HCT116 (cell line): ENCODE data around the gene SLC66A2. TPM values are rescaled to one million over a fixed set of nuclear protein-coding genes. Genes with fewer than 3 reads are reported as not detected.

ENCODE experiments used
- ATAC-seq: fragments of 200-7000 bp; cut with Tn5 transposase; 2 replicates; pipeline ENCODE4 v1.9.1; 2020; ENCODE audit warnings: mild to moderate bottlenecking, moderate library complexity
- BruUV-seq: library from RNA; stranded (reverse); fragments of 400-500 nt; replicated peaks from 2 replicates; lab custom pipeline; 2021; lab: Mats Ljungman, UMichigan
- CTCF ChIA-PET: fragments of 300-600 bp; sonication (Branson Sonifier 250); formaldehyde crosslinking; loops from one replicate; lab custom pipeline; 2021; ENCODE audit warnings: antibody characterized with exemption; lab: Charles Lee
- POLR2A ChIA-PET: fragments of 300-600, 350-600 bp; sonication (Branson Sonifier 250); formaldehyde crosslinking; loops from one replicate; lab custom pipeline; 2021; ENCODE audit warnings: antibody characterized with exemption; lab: Charles Lee
- RAD21 ChIA-PET, 2 experiments: fragments of 300-600 bp; sonication (Branson Sonifier 250); formaldehyde crosslinking; loops; one replicate each; lab custom pipeline; 2023; ENCODE audit warnings: low total read pairs in 2 of 2; ENCODE audit not compliant: uncharacterized antibody in 2 of 2, unreplicated experiment in 2 of 2, low non-redundant PET in 1 of 2; lab: Charles Lee
- DNase-seq: peaks from one replicate; pipeline ENCODE4 v3.0.0-alpha.2; 2010; ENCODE audit warnings: low read depth, low spot score
- H2AFZ ChIP-seq: fragments of 200-600 bp; shearing (Covaris generic), sonication (generic); 2 replicates; pipeline ENCODE4 v1.6.1; 2017; ENCODE audit warnings: low read depth, mixed run types, mixed read lengths, antibody characterized with exemption, low read length; ENCODE audit not compliant: poor library complexity, severe bottlenecking
- H3K27ac ChIP-seq: 2 replicates; pipeline ENCODE4 v1.5.1; 2012; ENCODE audit warnings: low read depth, low read length
- H3K27me3 ChIP-seq: fragments of 200-600 bp; sonication (generic); 2 replicates; pipeline ENCODE4 v1.6.1; 2016; ENCODE audit warnings: mixed run types, low read length, mixed read lengths; ENCODE audit not compliant: insufficient read depth
- H3K36me3 ChIP-seq, 2 experiments: fragments of 200-500 bp in 1 of 2; fragments of 200-600 bp in 1 of 2; sonication (Bioruptor generic) in 1 of 2; sonication (generic) in 1 of 2; 2 replicates each; pipeline versions ENCODE4 v1.5.1 to v1.6.1; 2014 to 2016; ENCODE audit warnings: low read length in 2 of 2, inconsistent platforms in 1 of 2, mixed read lengths in 1 of 2, mixed run types in 1 of 2; ENCODE audit not compliant: insufficient read depth in 2 of 2, control insufficient read depth in 1 of 2
- H3K4me1 ChIP-seq, 2 experiments: fragments of 200-600 bp in 1 of 2; sonication (generic) in 1 of 2; 2 replicates each; pipeline versions ENCODE4 v1.5.1 to v1.6.1; 2012 to 2017; ENCODE audit warnings: low read length in 2 of 2, inconsistent platforms in 1 of 2, mild to moderate bottlenecking in 1 of 2, mixed read lengths in 1 of 2, mixed run types in 1 of 2, moderate library complexity in 1 of 2; ENCODE audit not compliant: insufficient read depth in 2 of 2, control insufficient read depth in 1 of 2
- H3K4me2 ChIP-seq: fragments of 200-600 bp; sonication (generic); 2 replicates; pipeline ENCODE4 v1.6.1; 2017; ENCODE audit warnings: mixed run types, low read length, mixed read lengths
- H3K4me3 ChIP-seq, 2 experiments: fragments of 200-600 bp in 1 of 2; sonication (generic) in 1 of 2; replicated peaks in 1 of 2; 2 replicates each; pipeline ENCODE4 v1.5.1; 2011 to 2016; ENCODE audit warnings: low read length in 2 of 2, control low read depth in 1 of 2, low read depth in 1 of 2, mild to moderate bottlenecking in 1 of 2, mixed read lengths in 1 of 2, mixed run types in 1 of 2
- H3K79me2 ChIP-seq: fragments of 200-600 bp; sonication (generic); 2 replicates; pipeline ENCODE4 v1.6.1; 2017; ENCODE audit warnings: mild to moderate bottlenecking, mixed run types, low read length, moderate library complexity, mixed read lengths; ENCODE audit not compliant: insufficient read depth
- H3K9ac ChIP-seq: fragments of 200-600 bp; sonication (generic); 2 replicates; pipeline ENCODE4 v1.6.1; 2016; ENCODE audit warnings: low read length, mixed read lengths
- H3K9me2 ChIP-seq: fragments of 200-600 bp; sonication (generic), shearing (Covaris generic); 2 replicates; pipeline ENCODE4 v1.6.1; 2017; ENCODE audit warnings: mixed run types, mild to moderate bottlenecking, moderate library complexity; ENCODE audit not compliant: insufficient read depth
- H3K9me3 ChIP-seq, 2 experiments: fragments of 200-500 bp in 1 of 2; fragments of 200-600 bp in 1 of 2; sonication (Bioruptor generic) in 1 of 2; sonication (generic) in 1 of 2; 2 replicates each; pipeline ENCODE4 v1.6.1; 2014 to 2017; ENCODE audit warnings: low read length in 2 of 2, mixed read lengths in 2 of 2, inconsistent platforms in 1 of 2, low read depth in 1 of 2, mild to moderate bottlenecking in 1 of 2, mixed run types in 1 of 2, moderate library complexity in 1 of 2; ENCODE audit not compliant: control insufficient read depth in 1 of 2, insufficient read depth in 1 of 2
- H4K20me1 ChIP-seq: fragments of 200-600 bp; sonication (generic), shearing (Covaris generic); 2 replicates; pipeline ENCODE4 v1.6.1; 2017; ENCODE audit warnings: mixed run types, mild to moderate bottlenecking, moderate library complexity; ENCODE audit not compliant: insufficient read depth
- EGR1 ChIP-seq: IDR thresholded peaks from 2 replicates; pipeline ENCODE4 v1.6.1; 2012; ENCODE audit warnings: low read depth
- ELF1 ChIP-seq: IDR thresholded peaks from 2 replicates; pipeline ENCODE4 v1.6.1; 2012; ENCODE audit warnings: low read depth, borderline replicate concordance
- EZH2 ChIP-seq: fragments of 200-600 bp; sonication (generic); IDR thresholded peaks from 2 replicates; pipeline ENCODE4 v1.6.1; 2017; ENCODE audit warnings: antibody characterized with exemption, mixed run types
- FOSL1 ChIP-seq: IDR thresholded peaks from 2 replicates; pipeline ENCODE4 v1.6.1; 2012; ENCODE audit warnings: low read depth
- JUND ChIP-seq: IDR thresholded peaks from 2 replicates; pipeline ENCODE4 v1.6.1; 2012
- POLR2A ChIP-seq: IDR thresholded peaks from 2 replicates; pipeline ENCODE4 v1.7.0; 2011; ENCODE audit warnings: borderline replicate concordance; ENCODE audit not compliant: insufficient read depth, insufficient read length; ENCODE audit errors: extremely low read depth
- POLR2AphosphoS5 ChIP-seq: IDR thresholded peaks from 2 replicates; pipeline ENCODE4 v1.6.1; 2011; ENCODE audit warnings: mild to moderate bottlenecking, low read depth, low read length, moderate library complexity
- RAD21 ChIP-seq: IDR thresholded peaks from 2 replicates; pipeline ENCODE4 v1.6.1; 2012; ENCODE audit warnings: low read depth, mild to moderate bottlenecking
- SIN3A ChIP-seq: IDR thresholded peaks from 2 replicates; pipeline ENCODE4 v1.6.1; 2012; ENCODE audit warnings: low read depth
- SRF ChIP-seq: IDR thresholded peaks from 2 replicates; pipeline ENCODE4 v1.6.1; 2012; ENCODE audit warnings: low read depth
- TCF7L2 ChIP-seq: IDR thresholded peaks from 2 replicates; pipeline ENCODE4 v1.7.0; 2011; ENCODE audit warnings: borderline replicate concordance, inconsistent platforms; ENCODE audit not compliant: insufficient read depth, insufficient read length; ENCODE audit errors: extremely low read depth
- YY1 ChIP-seq: IDR thresholded peaks from 2 replicates; pipeline ENCODE4 v1.6.1; 2011; ENCODE audit warnings: low read length, low read depth, moderate library complexity, mild to moderate bottlenecking; ENCODE audit not compliant: insufficient replicate concordance; ENCODE audit errors: extremely low read depth
- ZFX ChIP-seq: fragments of 450-650 bp; IDR thresholded peaks from 2 replicates; pipeline ENCODE4 v1.6.1; 2017
- ZNF274 ChIP-seq: fragments of 200-500 bp; sonication (Bioruptor generic); IDR thresholded peaks from 2 replicates; pipeline ENCODE4 v1.6.1; 2014; ENCODE audit warnings: mild to moderate bottlenecking, low read depth, low read length, inconsistent platforms
- intact Hi-C: fragments of 100-400 bp; cut with micrococcal nuclease; formaldehyde crosslinking; loops from 2 replicates; pipeline ENCODE4 v1.10.0; 2022
- total RNA-seq: library from RNA; stranded (reverse); gene quantifications from one replicate; pipeline ENCODE4 v1.2.1, GENCODE V29; 2021; ENCODE audit not compliant: unreplicated experiment
- TF ChIP-seq, protein P1 (sequence below), 3 experiments: fragments of 200-600 bp in 1 of 3; sonication (generic) in 1 of 3; IDR thresholded peaks in 2 of 3; conservative IDR thresholded peaks in 1 of 3; 2 replicates each; pipeline ENCODE4 v1.5.1; 2012 to 2017; ENCODE audit warnings: low read depth in 2 of 3, low read length in 2 of 3, antibody characterized with exemption in 1 of 3, borderline replicate concordance in 1 of 3, control low read depth in 1 of 3, mild to moderate bottlenecking in 1 of 3, mixed read lengths in 1 of 3, mixed run types in 1 of 3, moderate library complexity in 1 of 3; ENCODE audit not compliant: insufficient read depth in 1 of 3

The SLC66A2 gene
- total RNA-seq, 1 experiment from 2014 or later = 44.9 TPM

DNA sequence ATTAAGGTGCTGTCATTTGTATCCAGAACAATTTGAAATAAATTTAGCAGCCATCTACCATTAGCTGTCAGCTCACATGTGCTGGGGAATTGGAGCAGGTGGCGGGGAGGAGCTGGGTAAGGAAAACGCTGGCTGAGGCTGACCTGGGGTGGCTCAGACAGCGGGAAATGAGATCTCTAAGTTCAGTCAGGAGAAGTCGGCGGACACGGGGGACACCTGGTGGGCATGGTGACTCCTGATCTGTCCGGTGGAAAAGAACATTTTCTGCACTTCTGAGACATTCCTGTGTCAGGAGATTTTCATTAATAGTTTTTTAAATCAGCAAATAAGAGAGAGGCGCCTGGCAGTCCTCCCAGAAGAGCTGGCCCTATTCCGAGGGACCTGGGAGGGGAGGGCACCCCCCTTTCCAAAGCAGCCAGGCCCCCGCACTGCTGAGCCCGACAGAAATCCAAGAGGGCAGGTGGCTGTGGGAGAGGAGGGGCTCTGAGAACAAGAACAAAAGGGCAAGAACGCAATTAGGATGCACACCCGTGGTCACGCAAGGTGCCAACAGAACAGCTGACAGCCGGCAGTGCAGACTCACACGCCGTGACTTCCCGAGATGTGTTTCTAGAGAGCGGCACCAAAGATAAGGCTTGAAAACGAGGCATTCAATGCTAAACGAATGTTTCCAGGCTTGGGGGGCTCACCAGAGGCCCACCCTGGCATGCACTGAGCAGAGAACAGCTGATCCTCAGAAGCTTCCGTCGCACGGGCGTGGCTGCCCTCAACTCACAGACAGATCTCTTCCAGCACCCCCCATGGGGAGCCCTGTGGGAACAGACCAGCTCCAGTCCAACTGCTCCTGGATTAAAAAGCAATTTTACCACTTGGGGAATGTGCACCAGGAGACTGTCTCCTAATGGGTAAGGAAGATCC lies 26.4 kb downstream of the SLC66A2 start:
- H3K4me2 ChIP-seq = no peak overlapping the region
- intact Hi-C loops = no loop called here
- BruUV-seq = no TSS peak
- H4K20me1 ChIP-seq = no peaks in the 10 kb centered on the region
- no peak overlapping the region for H3K4me3 ChIP-seq
- H3K36me3 ChIP-seq = peaks cover 0 to 15% of the 10 kb centered on the region in 2 experiments
- H3K79me2 ChIP-seq = peaks cover 63% of the 10 kb centered on the region
- H3K9me3 ChIP-seq = peaks cover 10 to 17% of the 10 kb centered on the region in 2 experiments; a peak in 3 of 4 replicates
- no peak overlapping the region for H2AFZ ChIP-seq
- no peak overlapping the region for H3K27ac ChIP-seq
- ChIA-PET POLR2A (no interaction called here), RAD21 (no interaction called here), CTCF (no interaction called here)
- no peak for ATAC-seq
- TF ChIP-seq ELF1 = no peak
- TF ChIP-seq SRF = no peak
- no peaks in the 10 kb centered on the region for H3K27me3 ChIP-seq
- H3K9ac ChIP-seq = no peak overlapping the region
- H3K4me1 ChIP-seq = no peaks in the 10 kb centered on the region
- DNase-seq = no peak
- no peaks in the 10 kb centered on the region for H3K9me2 ChIP-seq

DNA sequence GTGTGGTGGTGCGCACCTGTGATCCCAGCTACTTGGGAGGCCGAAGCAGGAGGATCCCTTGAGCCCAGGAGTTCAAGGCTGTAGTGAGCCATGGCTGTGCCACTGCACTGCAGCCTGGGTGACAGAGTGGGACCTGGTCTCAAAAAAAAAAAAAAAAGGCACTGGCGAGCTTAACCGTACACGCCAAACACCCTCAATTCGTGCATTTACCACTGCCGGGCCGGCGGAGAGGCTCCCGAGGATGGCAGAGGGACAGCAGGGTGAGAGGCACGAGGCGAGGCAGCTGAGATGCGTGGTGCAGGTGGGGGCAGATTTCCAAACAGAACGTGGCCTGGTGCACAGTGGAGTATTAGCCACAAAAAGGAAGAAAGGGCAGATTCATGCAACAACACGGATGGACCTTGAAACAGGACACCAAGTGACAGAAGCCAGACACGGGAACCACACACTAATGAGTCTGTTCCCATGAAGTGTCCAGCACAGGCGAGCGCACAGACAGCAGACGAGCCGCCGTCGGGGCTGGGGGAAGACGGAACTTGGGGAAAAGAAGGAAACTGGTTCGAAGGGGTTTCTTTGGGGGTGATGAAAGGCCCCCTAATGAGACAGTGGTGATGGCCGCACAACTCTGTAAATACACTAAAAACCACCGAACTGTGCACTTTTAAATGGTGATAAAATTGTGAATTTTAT lies 27.4 kb downstream of the SLC66A2 start:
- no TSS peak for BruUV-seq
- Histone ChIP-seq H3K36me3 (peaks cover 0 to 6% of the 10 kb centered on the region in 2 experiments; a peak in 2 of 4 replicates), H3K9ac (no peak overlapping the region), H3K27me3 (no peaks in the 10 kb centered on the region), H3K27ac (no peak overlapping the region), H3K4me3 (no peak overlapping the region), H3K4me2 (no peak overlapping the region), H3K9me2 (no peaks in the 10 kb centered on the region), H2AFZ (no peak overlapping the region), H3K79me2 (peaks cover 57% of the 10 kb centered on the region), H4K20me1 (no peaks in the 10 kb centered on the region), H3K4me1 (no peaks in the 10 kb centered on the region), H3K9me3 (peaks cover under 1 to 7% of the 10 kb centered on the region in 2 experiments; a peak in 2 of 4 replicates)
- intact Hi-C loops = no loop called here
- no peak for DNase-seq
- ATAC-seq = no peak
- RAD21 ChIA-PET = no interaction called here
- CTCF ChIA-PET = no interaction called here
- POLR2A ChIA-PET = no interaction called here
- no peak for TF ChIP-seq FOSL1
- no peak for TF ChIP-seq SRF
- TF ChIP-seq ZNF274 = no peak
- TF ChIP-seq EGR1 = no peak
- TF ChIP-seq TCF7L2 = no peak
- no peak for TF ChIP-seq ZFX
- no peak for TF ChIP-seq RAD21
- TF ChIP-seq POLR2A = no peak
- TF ChIP-seq SIN3A = no peak
- TF ChIP-seq JUND = no peak
- TF ChIP-seq YY1 = no peak
- no peak for TF ChIP-seq EZH2
- TF ChIP-seq, protein P1, sequence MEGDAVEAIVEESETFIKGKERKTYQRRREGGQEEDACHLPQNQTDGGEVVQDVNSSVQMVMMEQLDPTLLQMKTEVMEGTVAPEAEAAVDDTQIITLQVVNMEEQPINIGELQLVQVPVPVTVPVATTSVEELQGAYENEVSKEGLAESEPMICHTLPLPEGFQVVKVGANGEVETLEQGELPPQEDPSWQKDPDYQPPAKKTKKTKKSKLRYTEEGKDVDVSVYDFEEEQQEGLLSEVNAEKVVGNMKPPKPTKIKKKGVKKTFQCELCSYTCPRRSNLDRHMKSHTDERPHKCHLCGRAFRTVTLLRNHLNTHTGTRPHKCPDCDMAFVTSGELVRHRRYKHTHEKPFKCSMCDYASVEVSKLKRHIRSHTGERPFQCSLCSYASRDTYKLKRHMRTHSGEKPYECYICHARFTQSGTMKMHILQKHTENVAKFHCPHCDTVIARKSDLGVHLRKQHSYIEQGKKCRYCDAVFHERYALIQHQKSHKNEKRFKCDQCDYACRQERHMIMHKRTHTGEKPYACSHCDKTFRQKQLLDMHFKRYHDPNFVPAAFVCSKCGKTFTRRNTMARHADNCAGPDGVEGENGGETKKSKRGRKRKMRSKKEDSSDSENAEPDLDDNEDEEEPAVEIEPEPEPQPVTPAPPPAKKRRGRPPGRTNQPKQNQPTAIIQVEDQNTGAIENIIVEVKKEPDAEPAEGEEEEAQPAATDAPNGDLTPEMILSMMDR (IDR thresholded peaks at IDR 0.05 in 2 of 3, conservative IDR thresholded peaks at IDR 0.05 in 1 of 3; ENCODE audit: borderline replicate concordance in 1 of 3, insufficient read depth in 1 of 3, low read depth in 2 of 3, low read length in 2 of 3) = no peak
- TF ChIP-seq POLR2AphosphoS5 = no peak
